Measurements from ENCODE around the gene PLK5.

The PLK5 gene

GRCh38 chr19:1507763-1508506 is 15.9 kb upstream of the PLK5 start:
- Histone ChIP-seq H3K9me3 (ENCODE audit: control insufficient read depth, insufficient read depth, low read length) (peaks cover 6% of the 10 kb centered on the region; the same call in 1 of the 2 replicates), H3K4me3 (ENCODE audit: low read length) (no peak overlapping the region), H3K36me3 (ENCODE audit: control insufficient read depth, low read length) (no peaks in the 10 kb centered on the region), H3K79me2 (ENCODE audit: control insufficient read depth, low read length) (no peaks in the 10 kb centered on the region), H3K27ac (ENCODE audit: low read depth, low read length) (no peak overlapping the region), H3F3A (ENCODE audit: control insufficient read depth, insufficient read depth) (no peaks in the 10 kb centered on the region), H3K9me2 (replicated peaks; ENCODE audit: control insufficient read depth, low read length) (no peaks in the 10 kb centered on the region), H3K4me1 (ENCODE audit: control insufficient read depth, low read length) (peaks cover 11% of the 10 kb centered on the region), H4K20me1 (ENCODE audit: control insufficient read depth, insufficient read depth, low read depth, low read length) (0 out of 2 replicates have a peak, but pooled peaks cover 3% of the 10 kb centered on the region), H3K4me2 (ENCODE audit: low read length) (no peak overlapping the region), H3K27me3 (ENCODE audit: control insufficient read depth, low read length) (peaks cover 28% of the 10 kb centered on the region)
- TF ChIP-seq EZH2phosphoT487 (IDR thresholded peaks at IDR 0.05; ENCODE audit: borderline replicate concordance, low read length), result no peak
- no peak for TF ChIP-seq CTCF (IDR thresholded peaks at IDR 0.05; ENCODE audit: low read depth, low read length, poor library complexity, severe bottlenecking)

DNA sequence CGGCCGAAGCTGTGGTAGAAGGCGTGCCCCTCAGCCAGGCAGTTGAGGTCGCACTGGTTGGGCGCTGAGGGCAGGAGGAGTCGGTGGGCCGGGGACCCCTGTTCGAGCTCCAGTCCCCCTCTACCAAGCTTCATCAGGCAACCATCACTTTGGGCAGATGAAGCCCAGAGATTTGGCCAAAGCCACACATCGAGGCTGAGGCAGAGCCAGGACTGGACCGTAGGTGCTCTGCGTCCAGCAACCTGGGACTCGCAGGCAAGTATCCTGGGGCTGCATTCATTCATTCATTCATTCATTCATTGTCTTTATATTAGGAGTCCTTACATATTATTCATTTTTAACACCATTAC is 15.4 kb upstream of the PLK5 start:
- Histone ChIP-seq H3K9me2 (replicated peaks; ENCODE audit: control insufficient read depth, low read length) (no peaks in the 10 kb centered on the region), H3K9me3 (ENCODE audit: control insufficient read depth, insufficient read depth, low read length) (peaks cover 6% of the 10 kb centered on the region; the same call in 1 of the 2 replicates), H4K20me1 (ENCODE audit: control insufficient read depth, insufficient read depth, low read depth, low read length) (0 out of 2 replicates have a peak, but pooled peaks cover 3% of the 10 kb centered on the region), H3K27ac (ENCODE audit: low read depth, low read length) (no peak overlapping the region), H3K36me3 (ENCODE audit: control insufficient read depth, low read length) (no peaks in the 10 kb centered on the region), H3K79me2 (ENCODE audit: control insufficient read depth, low read length) (no peaks in the 10 kb centered on the region), H3K4me3 (ENCODE audit: low read length) (no peak overlapping the region), H3K27me3 (ENCODE audit: control insufficient read depth, low read length) (peaks cover 25% of the 10 kb centered on the region), H3K4me2 (ENCODE audit: low read length) (no peak overlapping the region), H3F3A (ENCODE audit: control insufficient read depth, insufficient read depth) (no peaks in the 10 kb centered on the region), H3K4me1 (ENCODE audit: control insufficient read depth, low read length) (peaks cover 10% of the 10 kb centered on the region)
- TF ChIP-seq EZH2phosphoT487 (IDR thresholded peaks at IDR 0.05; ENCODE audit: borderline replicate concordance, low read length) (no peak), CTCF (IDR thresholded peaks at IDR 0.05; ENCODE audit: low read depth, low read length, poor library complexity, severe bottlenecking) (no peak)

GRCh38 chr19:1509602-1510441 is 14.1 kb upstream of the PLK5 start:
- no peak for TF ChIP-seq CTCF (IDR thresholded peaks at IDR 0.05; ENCODE audit: low read depth, low read length, poor library complexity, severe bottlenecking)

More at GRCh38 chr19:1509602-1510441, 14.1 kb upstream of the PLK5 start:
- no peaks in the 10 kb centered on the region for H3K9me2 ChIP-seq (replicated peaks; ENCODE audit: control insufficient read depth, low read length)
- no peaks in the 10 kb centered on the region for H3F3A ChIP-seq (ENCODE audit: control insufficient read depth, insufficient read depth)
- H3K4me3 ChIP-seq (ENCODE audit: low read length), result no peak overlapping the region
- peaks cover 6% of the 10 kb centered on the region; the same call in 1 of the 2 replicates for H3K9me3 ChIP-seq (ENCODE audit: control insufficient read depth, insufficient read depth, low read length)
- no peak overlapping the region for H3K4me2 ChIP-seq (ENCODE audit: low read length)
- H3K79me2 ChIP-seq (ENCODE audit: control insufficient read depth, low read length), result no peaks in the 10 kb centered on the region
- H3K27ac ChIP-seq (ENCODE audit: low read depth, low read length), result no peak overlapping the region
- peaks cover 10% of the 10 kb centered on the region for H3K4me1 ChIP-seq (ENCODE audit: control insufficient read depth, low read length)
- H3K36me3 ChIP-seq (ENCODE audit: control insufficient read depth, low read length), result no peaks in the 10 kb centered on the region
- H3K27me3 ChIP-seq (ENCODE audit: control insufficient read depth, low read length), result peaks cover 22% of the 10 kb centered on the region
- H4K20me1 ChIP-seq (ENCODE audit: control insufficient read depth, insufficient read depth, low read depth, low read length), result 0 out of 2 replicates have a peak, but pooled peaks cover 3% of the 10 kb centered on the region

Measured in DOHH2 (cell line).